ENCODE measurements around the gene LCN10. TPM values are rescaled to one million over a fixed set of nuclear protein-coding genes. Genes with fewer than 3 reads are reported as not detected.
"Not testable (repeated sequence)": the region's sequence is repeated elsewhere in the genome, so short reads cannot be mapped to it uniquely, and the experiment has no call there.

Gene LCN10
- total RNA-seq, 1 experiment from 2014 or later, result not detected

DNA sequence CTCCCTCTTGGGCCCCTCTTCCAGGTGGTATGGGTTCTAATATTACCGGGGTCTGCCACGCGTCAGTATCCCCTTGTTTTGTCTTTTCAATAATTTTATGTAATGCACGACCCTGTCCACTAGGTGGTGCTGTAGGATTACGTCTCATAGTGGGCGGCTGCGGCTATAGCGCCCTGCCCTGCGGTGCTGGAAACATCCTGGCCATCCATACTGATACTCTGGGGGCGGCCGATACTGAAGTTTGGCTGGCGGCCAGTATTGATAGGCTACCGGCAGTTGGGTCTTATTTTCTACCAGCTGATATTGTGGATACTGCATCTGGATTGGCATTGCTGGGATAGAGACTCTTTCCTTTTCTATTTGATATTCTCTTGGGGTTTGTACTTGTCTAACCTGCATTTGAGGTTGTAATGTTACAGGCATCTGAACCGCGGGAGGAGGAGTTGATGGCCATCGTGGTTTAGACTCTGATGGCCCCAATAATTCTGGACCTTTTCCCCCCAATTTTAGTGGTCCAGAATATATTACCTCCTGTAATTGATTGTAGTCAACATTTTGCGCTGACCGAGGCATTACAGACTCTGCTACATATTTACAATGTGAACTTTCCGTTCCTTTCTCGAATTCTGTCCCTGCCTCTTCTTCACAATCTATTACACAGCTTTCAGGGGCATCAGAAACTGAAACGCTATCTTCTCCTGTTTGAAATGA is 45.1 kb upstream of the LCN10 start:
- peaks cover 49% of the 10 kb centered on the region for H3K4me1 ChIP-seq
- intact Hi-C loops (cut with micrococcal nuclease; ENCODE audit: unreplicated experiment), result loop anchor here (1.0 to 5.0 kb wide), 3 partner anchors 55 to 247 kb away; partner anchors contain the start of genes AJM1 and C8G
- Mint-ChIP-seq H3K4me3 (ENCODE audit: unreplicated experiment) (peak overlapping the region; percentile 68), H3K9me3 (ENCODE audit: unreplicated experiment) (no peaks in the 10 kb centered on the region), H3K36me3 (ENCODE audit: insufficient read depth, unreplicated experiment) (peaks cover 26% of the 10 kb centered on the region), H3K27ac (ENCODE audit: unreplicated experiment) (peak overlapping the region; percentile 84), H3K4me1 (ENCODE audit: low read depth, unreplicated experiment) (peaks cover 47% of the 10 kb centered on the region), H3K27me3 (ENCODE audit: insufficient read depth, unreplicated experiment) (no peaks in the 10 kb centered on the region)
- peak overlapping the region; percentile 33 for H3K4me3 ChIP-seq (ENCODE audit: low read depth, low read length)
- H3K27me3 ChIP-seq (replicated peaks; ENCODE audit: control insufficient read depth, insufficient read depth, low read length), result no peaks in the 10 kb centered on the region
- 0 out of 2 replicates have a peak, but pooled peaks cover 2% of the 10 kb centered on the region for H3K36me3 ChIP-seq (ENCODE audit: control insufficient read depth, insufficient read depth, low read length)
- TF ChIP-seq, protein P1, sequence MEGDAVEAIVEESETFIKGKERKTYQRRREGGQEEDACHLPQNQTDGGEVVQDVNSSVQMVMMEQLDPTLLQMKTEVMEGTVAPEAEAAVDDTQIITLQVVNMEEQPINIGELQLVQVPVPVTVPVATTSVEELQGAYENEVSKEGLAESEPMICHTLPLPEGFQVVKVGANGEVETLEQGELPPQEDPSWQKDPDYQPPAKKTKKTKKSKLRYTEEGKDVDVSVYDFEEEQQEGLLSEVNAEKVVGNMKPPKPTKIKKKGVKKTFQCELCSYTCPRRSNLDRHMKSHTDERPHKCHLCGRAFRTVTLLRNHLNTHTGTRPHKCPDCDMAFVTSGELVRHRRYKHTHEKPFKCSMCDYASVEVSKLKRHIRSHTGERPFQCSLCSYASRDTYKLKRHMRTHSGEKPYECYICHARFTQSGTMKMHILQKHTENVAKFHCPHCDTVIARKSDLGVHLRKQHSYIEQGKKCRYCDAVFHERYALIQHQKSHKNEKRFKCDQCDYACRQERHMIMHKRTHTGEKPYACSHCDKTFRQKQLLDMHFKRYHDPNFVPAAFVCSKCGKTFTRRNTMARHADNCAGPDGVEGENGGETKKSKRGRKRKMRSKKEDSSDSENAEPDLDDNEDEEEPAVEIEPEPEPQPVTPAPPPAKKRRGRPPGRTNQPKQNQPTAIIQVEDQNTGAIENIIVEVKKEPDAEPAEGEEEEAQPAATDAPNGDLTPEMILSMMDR (IDR thresholded peaks at IDR 0.05; ENCODE audit: insufficient read depth in 1 of 2, low read depth in 1 of 2, low read length in 1 of 2, severe bottlenecking in 1 of 2, unreplicated experiment in 1 of 2), result peak; percentile 78 to 86
- peak; percentile 79 to 84 for DNase-seq
- no TSS peak for BruUV-seq (replicated peaks)
- ChIA-PET POLR2A (no interaction called here), CTCF (interaction anchor here (0.9 kb wide), 1 partner anchor 248 kb away, joined by 4 read pairs; no protein-coding TSS in a partner anchor)
- no peaks in the 10 kb centered on the region for H3K9me3 ChIP-seq

DNA sequence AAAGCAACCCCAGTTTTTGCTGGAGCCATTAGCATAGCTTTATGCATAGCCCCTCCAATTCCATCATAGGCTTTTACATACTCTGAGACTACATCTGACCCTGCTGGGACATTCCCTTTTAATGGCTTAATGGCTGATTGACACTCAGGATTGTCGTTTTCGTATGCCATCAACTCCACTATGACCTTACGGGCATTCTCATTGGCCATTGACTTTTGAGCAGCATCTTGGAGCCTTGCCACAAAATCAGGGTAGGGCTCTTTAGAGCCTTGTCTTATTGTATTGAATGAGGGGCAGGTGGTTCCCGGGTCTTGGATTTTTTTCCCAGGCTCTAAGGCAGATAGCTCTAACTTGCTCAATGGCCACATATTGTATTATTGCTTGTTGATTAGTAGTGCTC is 44.2 kb upstream of the LCN10 start:
- H3K27me3 Mint-ChIP-seq (ENCODE audit: insufficient read depth, unreplicated experiment); POLR2A ChIA-PET; H3K9me3 ChIP-seq; BruUV-seq (replicated peaks); H3K9me3 Mint-ChIP-seq (ENCODE audit: unreplicated experiment); H3K4me3 Mint-ChIP-seq (ENCODE audit: unreplicated experiment); H3K4me3 ChIP-seq (ENCODE audit: low read depth, low read length); H3K36me3 ChIP-seq (ENCODE audit: control insufficient read depth, insufficient read depth, low read length); H3K27ac Mint-ChIP-seq (ENCODE audit: unreplicated experiment); CTCF ChIA-PET; H3K27me3 ChIP-seq (replicated peaks; ENCODE audit: control insufficient read depth, insufficient read depth, low read length); DNase-seq: not testable (repeated sequence)
- peaks cover 44% of the 10 kb centered on the region for H3K4me1 ChIP-seq
- peaks cover 49% of the 10 kb centered on the region for H3K4me1 Mint-ChIP-seq (ENCODE audit: low read depth, unreplicated experiment)
- H3K36me3 Mint-ChIP-seq (ENCODE audit: insufficient read depth, unreplicated experiment), result peaks cover 19% of the 10 kb centered on the region
- intact Hi-C loops (cut with micrococcal nuclease; ENCODE audit: unreplicated experiment), result loop anchor here (1.0 to 5.0 kb wide), 3 partner anchors 56 to 248 kb away; partner anchors contain the start of genes AJM1 and C8G

DNA sequence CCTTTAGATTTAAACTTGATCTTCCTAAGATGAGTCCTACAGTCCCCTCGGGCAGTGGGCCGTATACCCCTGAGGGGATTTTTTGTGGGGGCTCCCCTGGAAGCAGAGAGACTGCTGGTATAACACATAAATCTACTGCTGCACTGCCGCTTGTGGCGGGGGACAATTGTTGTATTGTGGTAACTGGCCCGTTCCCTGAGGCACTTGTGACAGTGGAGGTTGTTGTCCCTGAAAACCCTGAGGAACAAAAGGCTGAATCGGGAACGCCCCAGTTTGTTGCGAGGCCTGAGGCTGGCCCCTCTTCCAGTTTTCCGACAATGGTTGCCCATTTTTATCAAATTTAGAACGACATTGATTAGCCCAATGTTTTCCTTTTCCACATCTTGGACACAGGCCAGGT is 43.7 kb upstream of the LCN10 start:
- Histone ChIP-seq H3K9me3 (no peaks in the 10 kb centered on the region), H3K36me3 (ENCODE audit: control insufficient read depth, insufficient read depth, low read length) (no peaks in the 10 kb centered on the region), H3K4me1 (peaks cover 49% of the 10 kb centered on the region), H3K27me3 (replicated peaks; ENCODE audit: control insufficient read depth, insufficient read depth, low read length) (no peaks in the 10 kb centered on the region), H3K4me3 (ENCODE audit: low read depth, low read length) (no peak overlapping the region)
- peaks cover 55% of the 10 kb centered on the region for H3K4me1 Mint-ChIP-seq (ENCODE audit: low read depth, unreplicated experiment)
- ChIA-PET POLR2A (no interaction called here), CTCF (no interaction called here)
- H3K9me3 Mint-ChIP-seq (ENCODE audit: unreplicated experiment), result no peaks in the 10 kb centered on the region
- H3K27ac Mint-ChIP-seq (ENCODE audit: unreplicated experiment), result peak overlapping the region; percentile 45
- no TSS peak for BruUV-seq (replicated peaks)
- H3K36me3 Mint-ChIP-seq (ENCODE audit: insufficient read depth, unreplicated experiment), result peaks cover 18% of the 10 kb centered on the region
- DNase-seq, result no peak
- TF ChIP-seq, protein P1 (IDR thresholded peaks at IDR 0.05; ENCODE audit: insufficient read depth in 1 of 2, low read depth in 1 of 2, low read length in 1 of 2, severe bottlenecking in 1 of 2, unreplicated experiment in 1 of 2), result no peak
- no peak overlapping the region for H3K4me3 Mint-ChIP-seq (ENCODE audit: unreplicated experiment)
- intact Hi-C loops (cut with micrococcal nuclease; ENCODE audit: unreplicated experiment), result loop anchor here (2.0 to 5.0 kb wide), 2 partner anchors 56 to 161 kb away; partner anchors contain the start of genes AJM1 and C8G
- no peaks in the 10 kb centered on the region for H3K27me3 Mint-ChIP-seq (ENCODE audit: insufficient read depth, unreplicated experiment)

DNA sequence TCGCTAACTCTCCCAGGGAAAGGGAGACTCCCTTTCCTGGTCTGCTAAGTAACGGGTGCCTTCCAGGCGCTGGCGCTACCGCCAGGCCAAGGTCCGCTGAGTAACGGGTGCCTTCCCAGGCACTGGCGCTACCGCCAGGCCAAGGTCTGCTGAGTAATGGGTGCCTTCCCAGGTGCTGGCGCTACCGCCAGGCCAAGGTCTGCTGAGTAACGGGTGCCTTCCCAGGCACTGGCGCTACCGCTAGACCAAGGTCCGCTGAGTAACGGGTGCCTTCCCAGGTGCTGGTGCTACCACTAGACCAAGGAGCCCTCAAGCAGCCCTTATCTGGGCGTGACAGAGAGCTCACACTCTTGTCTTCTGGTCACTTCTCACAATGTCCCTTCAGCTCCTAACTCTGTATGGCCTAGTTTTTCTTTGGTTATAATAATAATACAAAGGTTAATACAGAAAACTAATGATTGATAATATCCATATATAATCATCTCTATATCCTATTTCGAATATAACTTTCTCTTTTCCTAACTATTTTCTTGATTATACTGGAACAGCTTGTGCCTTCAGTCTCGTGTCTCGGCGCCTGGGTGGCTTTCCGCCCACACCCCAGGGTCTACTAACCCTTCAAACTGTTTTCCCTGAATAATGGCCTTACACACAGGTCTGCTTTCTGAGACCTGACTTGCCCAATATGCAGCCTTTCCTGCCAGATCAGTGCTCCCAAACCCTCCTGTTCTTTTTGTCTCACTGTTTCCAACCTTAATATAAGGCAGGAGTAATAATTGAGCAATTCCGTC is 43.0 kb upstream of the LCN10 start:
- H3K9me3 Mint-ChIP-seq (ENCODE audit: unreplicated experiment); H3K9me3 ChIP-seq; H3K27me3 Mint-ChIP-seq (ENCODE audit: insufficient read depth, unreplicated experiment); H3K27me3 ChIP-seq (replicated peaks; ENCODE audit: control insufficient read depth, insufficient read depth, low read length); H3K4me3 ChIP-seq (ENCODE audit: low read depth, low read length); CTCF ChIA-PET; POLR2A ChIA-PET; BruUV-seq (replicated peaks); H3K4me3 Mint-ChIP-seq (ENCODE audit: unreplicated experiment); H3K36me3 ChIP-seq (ENCODE audit: control insufficient read depth, insufficient read depth, low read length); DNase-seq: not testable (repeated sequence)
- intact Hi-C loops (cut with micrococcal nuclease; ENCODE audit: unreplicated experiment), result loop anchor here (2.0 to 5.0 kb wide), 2 partner anchors 57 to 162 kb away; partner anchors contain the start of genes AJM1 and C8G
- Mint-ChIP-seq H3K4me1 (ENCODE audit: low read depth, unreplicated experiment) (peaks cover 62% of the 10 kb centered on the region), H3K27ac (ENCODE audit: unreplicated experiment) (peak overlapping the region; percentile 45), H3K36me3 (ENCODE audit: insufficient read depth, unreplicated experiment) (peaks cover 11% of the 10 kb centered on the region)
- peaks cover 56% of the 10 kb centered on the region for H3K4me1 ChIP-seq
